ENCODE measurements around the gene RFTN1. TPM values are rescaled to one million over a fixed set of nuclear protein-coding genes. Genes with fewer than 3 reads are reported as not detected.

The RFTN1 gene
- total and polyA plus RNA-seq, 2 experiments from 2014 or later = 3.3 to 7.2 TPM

- Histone ChIP-seq H3K27me3 (ENCODE audit: insufficient read depth) (no peaks in the 10 kb centered on the region), H3K9me2 (ENCODE audit: insufficient read depth) (no peaks in the 10 kb centered on the region), H3F3A (replicated peaks; ENCODE audit: low read depth) (no peaks in the 10 kb centered on the region), H3K4me1 (ENCODE audit: insufficient read depth) (no peaks in the 10 kb centered on the region), H4K20me1 (replicated peaks; ENCODE audit: insufficient read depth) (no peaks in the 10 kb centered on the region), H3K4me3 (no peak overlapping the region), H3K4me2 (no peak overlapping the region), H2AFZ (no peak overlapping the region), H3K36me3 (ENCODE audit: insufficient read depth) (no peaks in the 10 kb centered on the region), H3K79me2 (replicated peaks; ENCODE audit: insufficient read depth) (no peaks in the 10 kb centered on the region), H3K27ac (ENCODE audit: low read depth) (no peak overlapping the region)
- TF ChIP-seq NANOG (IDR thresholded peaks at IDR 0.05; ENCODE audit: borderline replicate concordance) (no peak), CREB1 (CRISPR knock-in tag; IDR thresholded peaks at IDR 0.05; ENCODE audit: low read depth) (no peak), STAT1 (IDR thresholded peaks at IDR 0.05; ENCODE audit: unreplicated experiment) (no peak), ETS1 (IDR thresholded peaks at IDR 0.05) (no peak), POLR2AphosphoS5 (IDR thresholded peaks at IDR 0.05; ENCODE audit: low read depth) (no peak), CTCF (conservative IDR thresholded peaks at IDR 0.05; ENCODE audit: low read depth in 2 of 2) (0 out of 4 replicates have a peak, but pooled peaks of 1 of the 2 experiments have one; percentile 2)
- no peaks in the 10 kb centered on the region for H3K9me3 Mint-ChIP-seq
- DNase-seq (ENCODE audit: low spot score) = no peak
- H3K27me3 Mint-ChIP-seq (ENCODE audit: insufficient read depth, low read depth, poor library complexity) = peaks cover 3% of the 10 kb centered on the region
- H3K36me3 Mint-ChIP-seq (ENCODE audit: low read depth) = no peaks in the 10 kb centered on the region
- peaks cover 6% of the 10 kb centered on the region; the same call in 2 of the 3 replicates for H3K4me1 Mint-ChIP-seq
- no peak overlapping the region for H3K27ac Mint-ChIP-seq
- ATAC-seq = no peak
- H3K4me3 Mint-ChIP-seq = no peak overlapping the region
Observed at GRCh38 chr3:16363636-16364035, 149.9 kb downstream of the RFTN1 start.

- Histone ChIP-seq H4K20me1 (replicated peaks; ENCODE audit: insufficient read depth) (no peaks in the 10 kb centered on the region), H2AFZ (no peak overlapping the region), H3K4me3 (no peak overlapping the region), H3K27me3 (ENCODE audit: insufficient read depth) (no peaks in the 10 kb centered on the region), H3K4me2 (no peak overlapping the region), H3K9me2 (ENCODE audit: insufficient read depth) (no peaks in the 10 kb centered on the region), H3K36me3 (ENCODE audit: insufficient read depth) (no peaks in the 10 kb centered on the region), H3K79me2 (replicated peaks; ENCODE audit: insufficient read depth) (no peaks in the 10 kb centered on the region), H3F3A (replicated peaks; ENCODE audit: low read depth) (no peaks in the 10 kb centered on the region), H3K4me1 (ENCODE audit: insufficient read depth) (no peaks in the 10 kb centered on the region), H3K27ac (ENCODE audit: low read depth) (no peak overlapping the region)
- no peak for ATAC-seq
- H3K4me1 Mint-ChIP-seq = peaks cover 6% of the 10 kb centered on the region; the same call in 2 of the 3 replicates
- H3K36me3 Mint-ChIP-seq (ENCODE audit: low read depth) = no peaks in the 10 kb centered on the region
- H3K9me3 Mint-ChIP-seq = no peaks in the 10 kb centered on the region
- no peak for DNase-seq (ENCODE audit: low spot score)
- no peak overlapping the region for H3K27ac Mint-ChIP-seq
- H3K4me3 Mint-ChIP-seq = no peak overlapping the region
- peaks cover 3% of the 10 kb centered on the region for H3K27me3 Mint-ChIP-seq (ENCODE audit: insufficient read depth, low read depth, poor library complexity)
- TF ChIP-seq ZNF114 (CRISPR knock-in tag; IDR thresholded peaks at IDR 0.05) (no peak), JUNB (IDR thresholded peaks at IDR 0.05; ENCODE audit: unreplicated experiment) (no peak), ETS1 (IDR thresholded peaks at IDR 0.05) (no peak), CTCF (conservative IDR thresholded peaks at IDR 0.05; ENCODE audit: low read depth in 2 of 2) (no peak), ZNF462 (CRISPR knock-in tag; IDR thresholded peaks at IDR 0.05) (no peak), NANOG (IDR thresholded peaks at IDR 0.05; ENCODE audit: borderline replicate concordance) (no peak), CREB1 (CRISPR knock-in tag; IDR thresholded peaks at IDR 0.05; ENCODE audit: low read depth) (no peak)
Observed at GRCh38 chr3:16362770-16363169, 150.7 kb downstream of the RFTN1 start.

Measured in GM23338 (cell line).